HK-2 (cell line): Measurements from ENCODE around the gene IP6K2.
"Not testable (repeated sequence)": the region's sequence is repeated elsewhere in the genome, so short reads cannot be mapped to it uniquely, and the experiment has no call there.

Experiments
- DNase-seq: peaks from one replicate; pipeline ENCODE4 v3.0.0-alpha.2; 2018; ENCODE audit not compliant: unreplicated experiment

Gene IP6K2

GRCh38 chr3:48727511-48727910 lies 10.5 kb upstream of the IP6K2 start:
- no peak for DNase-seq

GRCh38 chr3:48725185-48725855 lies 8.3 kb upstream of the IP6K2 start:
- not testable (repeated sequence) for DNase-seq

GRCh38 chr3:48723725-48724124 lies 6.7 kb upstream of the IP6K2 start:
- DNase-seq, result no peak

DNA sequence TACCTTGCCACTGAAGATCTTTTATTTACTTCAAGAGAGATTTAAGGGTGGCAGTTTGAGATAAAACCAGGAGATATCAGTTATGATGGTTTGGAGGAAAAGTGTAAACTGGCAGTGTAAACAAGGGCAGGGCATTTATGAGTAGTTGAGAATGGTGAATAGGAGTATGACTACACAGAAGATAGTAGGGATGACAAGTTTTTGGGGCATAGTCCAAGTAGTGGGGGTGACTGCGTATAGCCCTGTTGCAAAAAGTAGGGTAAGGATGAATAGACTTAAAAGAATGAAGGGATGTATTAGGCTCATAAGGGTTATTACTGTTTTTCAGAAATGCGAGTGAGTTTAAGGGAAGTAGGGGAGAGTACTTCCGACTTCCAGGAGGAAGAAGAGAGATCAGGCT lies 6.3 kb upstream of the IP6K2 start:
- not testable (repeated sequence) for DNase-seq

DNA sequence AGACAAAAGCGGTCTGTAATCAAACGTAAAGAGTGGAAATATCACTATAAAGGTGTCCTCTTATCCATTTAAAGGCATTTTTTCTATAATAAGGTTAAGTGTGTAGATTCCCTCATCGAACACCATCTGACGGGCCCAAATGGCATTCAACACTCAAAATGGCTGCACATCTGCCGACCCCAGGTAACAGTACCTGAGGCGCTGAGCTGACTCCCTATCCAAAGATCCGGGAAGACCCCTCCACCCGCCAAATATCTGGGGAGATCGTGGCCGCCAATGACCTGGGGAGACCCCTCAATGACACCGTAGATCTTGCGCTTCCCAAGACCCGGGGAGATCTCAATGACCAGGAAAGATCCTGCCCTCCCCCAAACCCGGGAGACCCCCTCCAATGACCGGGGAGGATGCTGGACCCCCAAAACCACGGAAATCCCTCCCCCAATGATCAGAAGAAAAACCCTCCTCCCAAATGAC lies 476 bp downstream of the IP6K2 start:
- DNase-seq, result no peak

DNA sequence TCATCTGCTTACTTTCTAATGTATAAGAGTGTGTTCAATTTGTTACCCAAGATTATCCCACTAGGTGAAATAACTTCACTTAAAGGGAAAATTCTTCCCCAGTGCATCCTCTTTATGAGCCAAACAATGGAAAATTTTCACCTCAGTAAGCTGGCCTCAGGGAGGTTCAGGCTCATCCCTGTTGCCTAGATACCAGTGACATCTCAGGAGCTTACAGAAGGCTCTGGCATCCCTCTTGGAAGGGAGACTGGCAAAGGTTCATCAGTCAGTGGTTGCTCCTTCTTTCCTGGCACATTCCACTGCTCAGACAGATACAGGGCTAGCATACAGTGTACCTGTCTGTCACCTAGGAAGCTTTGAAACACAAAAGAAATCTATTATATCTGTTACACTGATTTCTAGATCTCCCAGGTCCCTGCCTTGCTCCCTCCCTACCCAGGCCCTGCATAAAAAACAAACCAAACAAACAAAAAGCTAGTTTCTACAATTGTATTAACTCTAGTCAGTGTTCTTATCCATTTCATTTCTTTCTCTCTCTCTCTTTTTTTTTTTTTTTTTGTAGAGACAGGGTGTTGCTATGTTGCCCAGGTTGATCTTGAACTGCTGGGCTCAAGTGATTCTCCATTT lies 1.7 kb downstream of the IP6K2 start:
- no peak for DNase-seq

- no peak for DNase-seq
Measured at GRCh38 chr3:48711727-48712126, 5.3 kb downstream of the IP6K2 start.

DNA sequence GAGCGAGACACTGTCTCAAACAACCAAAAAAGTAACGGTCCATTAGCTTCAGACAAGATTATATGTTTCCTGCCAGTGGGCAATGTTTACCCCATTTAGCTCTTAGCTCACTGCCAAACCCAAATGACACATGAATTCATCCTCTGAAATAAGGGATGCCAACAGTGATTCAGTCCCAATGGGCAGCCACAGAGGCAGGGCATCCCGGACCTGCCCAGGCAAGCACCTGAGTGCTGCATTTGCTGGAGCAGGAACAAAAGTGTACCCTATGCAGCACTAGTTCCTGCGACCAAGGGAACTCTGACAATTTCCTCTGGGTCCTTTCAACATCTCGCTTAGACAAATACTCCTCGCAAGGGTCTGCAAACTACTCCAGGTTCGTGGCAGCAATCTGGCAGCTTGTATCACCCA lies 8.0 kb downstream of the IP6K2 start:
- no peak for DNase-seq

DNA sequence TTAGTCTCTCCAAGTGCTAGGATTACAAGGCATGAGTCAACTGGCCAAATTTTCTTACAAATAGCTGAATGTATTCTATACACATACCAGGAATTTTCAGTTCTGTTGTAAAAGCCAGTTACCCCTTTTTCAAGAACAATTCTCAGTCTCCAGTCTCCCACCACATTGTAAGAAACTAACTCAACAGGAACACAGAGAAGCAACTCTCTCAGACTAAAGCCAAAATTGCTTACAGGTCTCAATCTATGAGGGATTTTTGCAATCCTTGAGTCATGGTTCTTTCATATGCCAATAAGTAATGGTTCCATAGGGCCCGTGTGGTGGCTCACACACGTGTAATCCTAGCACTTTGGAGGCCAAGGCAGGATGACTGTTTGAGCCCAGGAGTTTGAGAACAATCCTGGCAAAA lies 8.5 kb downstream of the IP6K2 start:
- no peak for DNase-seq

DNA sequence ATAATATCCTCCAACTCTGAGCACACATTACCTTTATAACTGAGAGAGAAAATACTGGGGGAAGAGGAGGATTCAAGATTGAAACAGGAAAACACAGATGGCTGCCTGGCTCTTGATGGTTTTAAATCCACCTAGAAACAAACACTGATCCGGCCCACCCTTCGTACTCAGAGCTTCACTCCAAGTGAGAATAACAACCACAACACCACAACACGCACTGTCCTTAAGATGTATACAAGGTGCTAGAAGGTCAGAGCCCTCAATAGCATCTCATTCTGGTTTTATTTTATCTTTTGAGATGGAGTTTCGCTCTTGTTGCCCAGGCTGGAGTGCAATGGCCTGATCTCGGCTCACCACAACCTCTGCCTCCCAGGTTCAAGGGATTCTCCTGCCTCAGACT lies 9.9 kb downstream of the IP6K2 start:
- no peak for DNase-seq

DNA sequence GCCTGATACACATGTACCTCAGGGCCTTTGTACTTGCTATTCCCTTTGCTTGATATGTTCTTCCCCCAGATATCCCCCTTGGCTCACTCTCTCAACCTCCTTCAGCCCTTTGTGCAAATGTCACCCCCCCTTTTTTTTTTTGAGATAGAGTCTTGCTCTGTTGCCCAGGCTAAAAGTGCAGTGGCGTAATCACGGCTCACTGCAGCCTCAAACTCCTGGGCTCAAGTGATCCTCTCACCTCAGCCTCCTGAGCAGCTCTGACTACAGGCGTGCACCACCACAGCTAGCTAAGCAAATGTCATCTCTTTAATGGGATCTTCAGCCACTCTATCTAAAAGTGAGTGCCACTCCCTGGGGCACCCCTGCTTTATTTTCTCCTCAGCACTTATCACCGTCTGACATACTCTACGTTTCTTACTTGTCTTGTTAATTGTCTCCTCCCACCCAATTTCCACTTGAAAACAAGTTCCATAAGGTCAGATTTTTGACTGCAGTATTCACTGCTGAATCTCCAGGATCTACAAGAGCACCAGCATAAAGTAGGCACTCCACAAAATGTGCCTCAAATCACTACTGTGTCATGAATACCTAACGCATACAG lies 14.6 kb downstream of the IP6K2 start:
- DNase-seq, result no peak

- no peak for DNase-seq
Measured at GRCh38 chr3:48700731-48701405, 16.2 kb downstream of the IP6K2 start.

DNA sequence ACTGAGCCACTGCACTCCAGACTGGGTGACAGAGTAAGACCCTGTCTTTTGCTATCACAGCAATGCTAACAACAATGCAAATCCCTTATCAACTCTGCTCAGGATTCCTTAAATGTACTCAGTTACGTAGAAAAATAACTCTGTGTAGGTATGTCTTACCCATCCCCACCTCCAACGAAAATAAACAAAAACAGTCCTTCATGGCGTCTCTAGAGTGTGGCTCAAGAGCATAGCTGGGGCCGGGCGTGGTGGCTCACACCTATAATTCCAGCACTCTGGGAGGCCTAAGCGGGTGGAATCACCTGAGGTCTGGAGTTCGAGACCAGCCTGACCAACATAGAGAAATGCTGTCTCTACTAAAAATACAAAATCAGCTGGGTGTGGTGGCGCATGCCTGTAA lies 18.1 kb downstream of the IP6K2 start:
- no peak for DNase-seq

- no peak for DNase-seq
Measured at GRCh38 chr3:48697952-48698351, 19.1 kb downstream of the IP6K2 start.

- no peak for DNase-seq
Measured at GRCh38 chr3:48696601-48697000, 20.4 kb downstream of the IP6K2 start.

- DNase-seq, result no peak
Measured at GRCh38 chr3:48696156-48696555, 20.9 kb downstream of the IP6K2 start.

DNA sequence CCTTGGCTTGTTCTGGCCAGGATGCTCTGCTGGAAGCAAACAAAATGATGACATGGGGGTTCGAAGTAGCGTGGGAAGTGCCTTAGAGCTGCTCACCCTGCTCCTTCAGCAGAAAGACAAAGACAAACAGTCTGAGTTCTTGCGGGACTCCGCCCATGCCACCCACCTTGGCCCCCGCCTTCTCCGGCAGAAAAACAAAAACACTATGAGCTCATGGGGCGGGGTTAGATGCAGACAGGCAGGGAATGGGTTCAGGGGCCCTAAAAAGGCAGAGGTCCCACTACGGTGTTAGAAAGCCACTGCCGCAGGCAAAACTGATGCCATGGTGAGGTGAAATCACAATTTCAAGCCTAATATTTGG lies 21.6 kb downstream of the IP6K2 start:
- DNase-seq, result no peak

DNA sequence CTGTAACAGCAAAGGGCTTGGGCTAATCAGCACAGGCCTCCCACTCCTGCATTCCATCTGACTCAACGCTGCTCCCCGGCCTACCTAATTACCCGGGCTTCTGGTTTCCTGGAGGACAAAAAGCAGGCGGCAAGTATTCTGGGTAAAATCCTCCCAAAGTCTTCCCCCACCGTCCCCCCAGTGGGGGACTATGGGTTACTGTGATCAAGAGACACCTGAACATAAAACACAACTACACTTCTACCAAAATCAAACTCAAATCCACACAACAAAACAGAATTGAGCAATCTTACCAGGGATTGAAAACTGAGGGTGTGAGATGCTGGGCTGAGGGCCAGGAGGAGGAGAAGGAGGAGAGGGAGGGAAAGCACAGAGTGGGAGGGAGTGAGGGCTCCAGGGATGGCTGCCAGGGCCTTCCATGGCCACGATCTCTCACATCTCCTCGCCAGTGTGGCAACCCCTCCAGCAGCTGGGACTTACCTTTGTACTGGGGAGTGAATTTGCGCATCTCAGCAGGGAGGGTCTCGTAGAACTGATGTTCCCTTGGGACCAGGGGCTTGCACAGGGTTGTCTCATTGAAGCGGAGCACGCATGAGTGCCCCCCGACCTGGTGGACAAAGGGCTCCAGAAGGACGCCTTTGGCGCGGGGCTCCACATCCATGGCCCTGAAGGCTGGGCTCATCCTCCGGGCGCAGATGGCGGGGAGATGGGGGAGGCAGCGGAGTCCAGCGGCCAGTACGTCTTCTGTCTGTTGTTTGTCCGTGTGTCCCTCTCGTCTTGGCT lies 22.2 kb downstream of the IP6K2 start:
- peak; percentile 34 for DNase-seq

DNA sequence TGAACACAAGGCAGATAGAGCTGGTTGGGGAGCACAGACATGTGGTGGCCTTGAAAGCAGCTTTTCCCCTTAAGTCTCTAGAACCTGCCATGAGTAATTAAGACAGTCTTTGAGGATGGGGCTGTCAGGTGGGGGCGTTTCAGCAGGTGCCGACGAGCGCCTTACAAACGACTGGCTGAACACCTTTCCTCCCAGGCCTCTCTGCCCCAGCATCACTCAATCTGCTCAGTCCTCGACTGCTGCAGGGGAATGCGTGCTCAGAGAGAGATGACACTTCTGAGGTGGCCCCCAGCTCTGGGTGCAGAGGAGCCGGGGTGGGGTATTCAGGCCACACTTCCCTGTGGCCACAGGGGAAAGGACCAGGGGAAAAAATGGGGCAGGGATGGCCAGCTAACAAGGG lies 23.2 kb downstream of the IP6K2 start:
- no peak for DNase-seq

DNA sequence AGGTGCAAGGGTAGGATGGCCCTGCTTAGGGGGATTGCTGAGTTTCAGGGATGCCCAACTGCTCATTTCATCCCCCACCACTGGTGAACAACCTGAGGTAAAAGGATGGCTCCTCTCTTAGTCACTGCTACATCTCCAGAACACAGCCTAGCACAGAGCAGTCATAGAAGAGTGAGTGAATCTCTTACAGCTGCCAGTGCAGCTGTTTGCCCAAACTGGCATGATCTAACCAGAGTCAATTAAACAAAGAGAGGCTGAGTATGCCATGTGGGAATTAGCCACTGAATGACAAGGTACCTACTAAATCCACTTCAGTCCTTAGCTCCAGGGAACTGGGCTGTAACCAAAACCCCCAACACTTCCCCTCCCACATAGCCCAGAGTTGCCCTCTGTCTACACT lies 24.5 kb downstream of the IP6K2 start:
- no peak for DNase-seq

DNA sequence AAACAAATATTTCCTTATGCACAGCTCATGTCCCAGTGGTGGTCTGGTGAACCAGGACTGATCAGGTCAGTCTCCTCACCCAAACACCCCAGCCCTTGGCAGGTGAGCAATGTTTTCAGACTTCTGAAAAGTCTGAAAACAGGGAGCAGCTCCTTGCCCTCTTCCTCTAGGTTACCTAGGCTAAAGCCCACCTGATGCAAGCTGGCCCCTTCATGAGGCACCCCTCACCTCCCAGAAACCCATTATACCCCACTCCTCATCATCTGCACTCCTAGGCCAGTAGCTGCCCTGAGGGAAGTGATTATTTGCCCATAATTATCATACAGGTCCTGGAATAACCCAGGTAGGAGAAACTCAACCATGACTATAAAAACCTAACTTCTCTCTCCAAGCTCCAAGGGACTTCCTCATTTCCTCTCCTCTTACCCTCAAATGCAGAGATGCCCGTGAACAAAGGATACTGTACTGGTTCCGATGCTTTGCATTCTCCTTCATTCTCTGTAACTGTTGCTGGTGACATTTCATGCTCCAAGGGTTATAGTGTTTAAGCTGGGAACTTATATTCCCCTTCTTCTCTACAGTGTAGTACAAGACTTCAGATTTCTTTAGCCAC lies 26.1 kb downstream of the IP6K2 start:
- DNase-seq, result no peak

DNA sequence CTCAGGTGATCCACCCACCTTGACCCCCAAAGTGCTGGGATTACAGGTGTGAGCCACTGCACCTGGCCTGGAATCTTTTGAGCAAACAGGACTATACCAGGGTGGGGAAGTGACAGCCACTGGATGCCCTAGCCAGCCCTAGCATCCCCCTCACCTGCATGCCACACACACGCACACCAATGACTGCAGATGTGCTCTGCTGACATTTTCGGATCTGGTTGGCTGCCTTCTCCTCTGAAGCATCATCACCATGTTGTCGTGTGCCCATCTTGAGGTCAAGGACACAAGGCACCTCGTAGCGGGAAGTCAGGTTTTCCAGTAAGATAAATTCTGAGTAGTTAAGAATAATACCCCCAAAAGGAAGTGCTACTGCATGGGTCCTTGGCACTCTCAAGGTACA lies 27.6 kb downstream of the IP6K2 start:
- no peak for DNase-seq
